SU-DHL-6 (cell line): ENCODE data around the gene AGAP5.

ENCODE experiments used
- H2AFZ ChIP-seq: fragments of 200-600 bp; sonication (generic); 2 replicates; pipeline ENCODE4 v1.6.1; 2014; ENCODE audit warnings: low read depth, mild to moderate bottlenecking, moderate library complexity, mixed read lengths, antibody characterized with exemption, low read length; ENCODE audit not compliant: severe bottlenecking
- H3F3A ChIP-seq: fragments of 200-600 bp; shearing (Covaris generic); 2 replicates; pipeline ENCODE4 v1.6.0; 2016; ENCODE audit warnings: antibody characterized with exemption, mild to moderate bottlenecking; ENCODE audit not compliant: insufficient read depth
- H3K27ac ChIP-seq: fragments of 200-600 bp; sonication (generic); 2 replicates; pipeline ENCODE4 v1.5.1; 2016; ENCODE audit warnings: low read depth, mild to moderate bottlenecking, low read length, moderate library complexity, mixed read lengths
- H3K27me3 ChIP-seq: fragments of 200-600 bp; sonication (generic), shearing (Covaris generic); 2 replicates; pipeline ENCODE4 v1.6.0; 2014; ENCODE audit warnings: mild to moderate bottlenecking, low read length
- H3K36me3 ChIP-seq: fragments of 200-600 bp; sonication (generic); 2 replicates; pipeline ENCODE4 v1.6.1; 2014; ENCODE audit warnings: mild to moderate bottlenecking, low read length, mixed read lengths
- H3K4me2 ChIP-seq: fragments of 300-600, 200-600 bp; shearing (Covaris generic), sonication (generic); 2 replicates; pipeline ENCODE4 v1.6.0; 2014; ENCODE audit warnings: low read length, low read depth, mild to moderate bottlenecking; ENCODE audit not compliant: poor library complexity, severe bottlenecking
- H3K4me3 ChIP-seq: fragments of 200-600 bp; sonication (generic); 2 replicates; pipeline ENCODE4 v1.5.1; 2014; ENCODE audit warnings: antibody characterized with exemption, low read length, mild to moderate bottlenecking, mixed read lengths; ENCODE audit not compliant: insufficient read depth, poor library complexity, severe bottlenecking
- H3K79me2 ChIP-seq: fragments of 200-600 bp; sonication (generic); 2 replicates; pipeline ENCODE4 v1.6.1; 2014; ENCODE audit warnings: mild to moderate bottlenecking, low read length, moderate library complexity; ENCODE audit not compliant: insufficient read depth
- H3K9ac ChIP-seq: fragments of 200-600 bp; sonication (generic); 2 replicates; pipeline ENCODE4 v1.7.0; 2014; ENCODE audit warnings: mild to moderate bottlenecking, low read length
- H3K9me2 ChIP-seq: fragments of 200-600 bp; sonication (generic); replicated peaks from 2 replicates; pipeline ENCODE4 v1.6.1; 2014; ENCODE audit warnings: low read length; ENCODE audit not compliant: insufficient read depth
- H3K9me3 ChIP-seq: fragments of 200-600 bp; sonication (generic); 2 replicates; pipeline ENCODE4 v1.6.1; 2014; ENCODE audit warnings: low read length, mixed read lengths; ENCODE audit not compliant: insufficient read depth
- H4K20me1 ChIP-seq: fragments of 200-600 bp; sonication (generic); 2 replicates; pipeline ENCODE4 v1.6.1; 2014; ENCODE audit warnings: low read depth, mild to moderate bottlenecking, antibody characterized with exemption, low read length, moderate library complexity, mixed read lengths
- EZH2phosphoT487 ChIP-seq: fragments of 200-600 bp; sonication (generic), shearing (Covaris generic); conservative IDR thresholded peaks from 2 replicates; pipeline ENCODE4 v1.6.1; 2018; ENCODE audit warnings: mild to moderate bottlenecking, antibody characterized with exemption, low read length, moderate library complexity, mixed read lengths
- TF ChIP-seq, protein P1 (sequence below): fragments of 200-600 bp; sonication (generic); IDR thresholded peaks from one replicate; pipeline ENCODE4 v1.5.1; 2017; ENCODE audit warnings: antibody characterized with exemption, mild to moderate bottlenecking, low read length, moderate library complexity; ENCODE audit not compliant: insufficient read depth, poor library complexity, severe bottlenecking

AGAP5 gene

DNA sequence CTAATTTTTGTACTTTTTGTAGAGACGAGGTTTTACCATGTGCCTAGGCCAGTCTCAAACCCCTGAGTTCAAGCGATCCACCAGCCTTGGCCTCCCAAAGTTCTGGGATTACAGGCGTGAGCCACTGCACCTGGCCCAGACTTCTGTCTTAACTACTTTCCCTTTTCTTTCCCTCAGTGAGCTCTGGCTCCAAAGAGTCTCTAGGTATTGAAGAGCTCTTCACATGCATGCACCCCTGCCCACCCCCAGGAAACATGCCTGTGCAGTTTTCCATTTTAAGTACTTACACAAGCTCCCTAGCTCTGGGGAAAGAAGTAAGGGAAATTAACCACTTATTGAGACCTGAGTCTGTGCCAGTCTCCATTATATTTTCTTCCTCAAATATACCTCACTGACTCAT lies 58.6 kb downstream of the AGAP5 start:
- Histone ChIP-seq H3K36me3 (no peaks in the 10 kb centered on the region), H3K27ac (no peak overlapping the region), H3F3A (no peaks in the 10 kb centered on the region), H3K9me3 (no peaks in the 10 kb centered on the region), H3K27me3 (no peaks in the 10 kb centered on the region), H3K4me3 (no peak overlapping the region), H2AFZ (no peak overlapping the region), H3K9me2 (no peaks in the 10 kb centered on the region), H3K9ac (no peak overlapping the region), H3K4me2 (no peak overlapping the region), H3K79me2 (no peaks in the 10 kb centered on the region), H4K20me1 (no peaks in the 10 kb centered on the region)
- TF ChIP-seq EZH2phosphoT487 = no peak
- TF ChIP-seq, protein P1, sequence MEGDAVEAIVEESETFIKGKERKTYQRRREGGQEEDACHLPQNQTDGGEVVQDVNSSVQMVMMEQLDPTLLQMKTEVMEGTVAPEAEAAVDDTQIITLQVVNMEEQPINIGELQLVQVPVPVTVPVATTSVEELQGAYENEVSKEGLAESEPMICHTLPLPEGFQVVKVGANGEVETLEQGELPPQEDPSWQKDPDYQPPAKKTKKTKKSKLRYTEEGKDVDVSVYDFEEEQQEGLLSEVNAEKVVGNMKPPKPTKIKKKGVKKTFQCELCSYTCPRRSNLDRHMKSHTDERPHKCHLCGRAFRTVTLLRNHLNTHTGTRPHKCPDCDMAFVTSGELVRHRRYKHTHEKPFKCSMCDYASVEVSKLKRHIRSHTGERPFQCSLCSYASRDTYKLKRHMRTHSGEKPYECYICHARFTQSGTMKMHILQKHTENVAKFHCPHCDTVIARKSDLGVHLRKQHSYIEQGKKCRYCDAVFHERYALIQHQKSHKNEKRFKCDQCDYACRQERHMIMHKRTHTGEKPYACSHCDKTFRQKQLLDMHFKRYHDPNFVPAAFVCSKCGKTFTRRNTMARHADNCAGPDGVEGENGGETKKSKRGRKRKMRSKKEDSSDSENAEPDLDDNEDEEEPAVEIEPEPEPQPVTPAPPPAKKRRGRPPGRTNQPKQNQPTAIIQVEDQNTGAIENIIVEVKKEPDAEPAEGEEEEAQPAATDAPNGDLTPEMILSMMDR = no peak

DNA sequence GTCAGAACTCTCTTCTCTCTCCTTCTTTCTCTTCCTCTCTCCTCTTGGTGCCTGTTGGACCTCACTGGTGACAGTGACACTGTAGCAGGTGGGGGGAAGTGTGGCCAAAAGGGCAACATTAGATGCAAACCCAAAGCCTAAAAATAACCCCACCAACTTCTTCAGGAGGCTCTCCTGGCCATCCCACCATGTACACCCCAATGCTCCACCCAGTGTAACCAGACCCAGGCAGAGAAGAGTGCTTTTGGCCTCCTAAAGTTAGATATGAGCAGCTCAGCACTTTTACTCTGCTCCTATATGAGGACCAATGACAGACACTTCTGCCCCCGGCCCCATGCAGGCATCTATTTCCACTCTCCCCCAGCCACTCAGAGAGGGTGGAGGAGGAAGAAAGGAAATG lies 62.1 kb downstream of the AGAP5 start:
- no peak overlapping the region for H3K9ac ChIP-seq

DNA sequence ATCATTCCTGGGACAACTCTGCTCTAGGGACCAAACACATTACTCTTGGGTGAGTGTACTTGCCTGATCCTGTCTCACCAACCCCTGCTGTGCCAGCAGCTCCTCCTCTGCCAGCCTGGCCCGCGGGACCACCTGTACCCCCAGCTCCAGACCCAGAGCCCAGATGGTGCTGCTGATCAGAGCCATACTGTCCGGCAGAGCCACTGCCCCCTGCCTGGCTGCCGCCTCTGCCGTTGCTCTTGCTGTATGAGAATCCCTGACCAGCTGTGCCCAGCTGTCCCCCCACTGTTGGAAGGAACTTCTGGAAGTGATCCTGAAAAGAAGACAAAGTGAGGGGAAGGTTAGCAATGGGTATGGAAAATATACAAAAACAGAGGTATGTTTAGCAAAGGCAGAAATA lies 63.5 kb downstream of the AGAP5 start:
- no peaks in the 10 kb centered on the region for H3F3A ChIP-seq
- H3K27ac ChIP-seq = no peak overlapping the region
- no peak overlapping the region for H3K4me3 ChIP-seq
- no peak overlapping the region for H3K9ac ChIP-seq
- H3K36me3 ChIP-seq = no peaks in the 10 kb centered on the region
- no peaks in the 10 kb centered on the region for H4K20me1 ChIP-seq
- no peak overlapping the region for H3K4me2 ChIP-seq
- TF ChIP-seq, protein P1 = no peak
- TF ChIP-seq EZH2phosphoT487 = no peak
- H3K27me3 ChIP-seq = no peaks in the 10 kb centered on the region
- H3K79me2 ChIP-seq = no peaks in the 10 kb centered on the region
- H3K9me2 ChIP-seq = no peaks in the 10 kb centered on the region
- no peak overlapping the region for H2AFZ ChIP-seq
- H3K9me3 ChIP-seq = no peaks in the 10 kb centered on the region

More for the DNA sequence above, 62.1 kb downstream of the AGAP5 start:
- Histone ChIP-seq H3K9me3 (no peaks in the 10 kb centered on the region), H3K4me2 (no peak overlapping the region), H3K27me3 (no peaks in the 10 kb centered on the region), H3F3A (no peaks in the 10 kb centered on the region), H2AFZ (no peak overlapping the region), H3K27ac (no peak overlapping the region), H3K4me3 (no peak overlapping the region), H4K20me1 (no peaks in the 10 kb centered on the region), H3K9me2 (no peaks in the 10 kb centered on the region), H3K36me3 (no peaks in the 10 kb centered on the region), H3K79me2 (no peaks in the 10 kb centered on the region)
- no peak for TF ChIP-seq EZH2phosphoT487
- TF ChIP-seq, protein P1 = no peak
